ENCODE measurements around the gene B4GALNT2.
"Not testable (repeated sequence)": the region's sequence is repeated elsewhere in the genome, so short reads cannot be mapped to it uniquely, and the experiment has no call there.

The B4GALNT2 gene

GRCh38 chr17:49183801-49184200, 51.2 kb downstream of the B4GALNT2 start:
- Histone ChIP-seq H3K36me3 (ENCODE audit: low read length) (no peaks in the 10 kb centered on the region), H3K27me3 (ENCODE audit: low read length) (no peaks in the 10 kb centered on the region), H3K9me2 (replicated peaks; ENCODE audit: insufficient read depth, low read length) (no peaks in the 10 kb centered on the region), H3K9me3 (ENCODE audit: insufficient read depth, low read length) (peaks cover 13% of the 10 kb centered on the region; the same call in 1 of the 2 replicates), H2AFZ (ENCODE audit: low read depth, low read length, severe bottlenecking) (no peak overlapping the region), H3K4me2 (ENCODE audit: low read depth, low read length, poor library complexity, severe bottlenecking) (no peak overlapping the region), H3K27ac (ENCODE audit: low read depth, low read length) (no peak overlapping the region), H3K79me2 (ENCODE audit: insufficient read depth, low read length) (no peaks in the 10 kb centered on the region), H3F3A (ENCODE audit: insufficient read depth) (no peaks in the 10 kb centered on the region), H4K20me1 (ENCODE audit: low read depth, low read length) (no peaks in the 10 kb centered on the region), H3K4me3 (ENCODE audit: insufficient read depth, low read length, poor library complexity, severe bottlenecking) (no peak overlapping the region), H3K9ac (ENCODE audit: low read length) (no peak overlapping the region)
- TF ChIP-seq CTCF (IDR thresholded peaks at IDR 0.05; ENCODE audit: insufficient read depth, low read length, poor library complexity, severe bottlenecking), result no peak
- no peak for TF ChIP-seq EZH2phosphoT487 (conservative IDR thresholded peaks at IDR 0.05; ENCODE audit: low read length)

- not testable (repeated sequence) for H3K4me2 ChIP-seq (ENCODE audit: low read depth, low read length, poor library complexity, severe bottlenecking); H3K9me2 ChIP-seq (replicated peaks; ENCODE audit: insufficient read depth, low read length); H3K9ac ChIP-seq (ENCODE audit: low read length); H3F3A ChIP-seq (ENCODE audit: insufficient read depth); H3K36me3 ChIP-seq (ENCODE audit: low read length); H3K4me3 ChIP-seq (ENCODE audit: insufficient read depth, low read length, poor library complexity, severe bottlenecking); H3K27ac ChIP-seq (ENCODE audit: low read depth, low read length); H3K27me3 ChIP-seq (ENCODE audit: low read length); H3K79me2 ChIP-seq (ENCODE audit: insufficient read depth, low read length); H2AFZ ChIP-seq (ENCODE audit: low read depth, low read length, severe bottlenecking); H4K20me1 ChIP-seq (ENCODE audit: low read depth, low read length)
- peaks cover 13% of the 10 kb centered on the region; the same call in 1 of the 2 replicates for H3K9me3 ChIP-seq (ENCODE audit: insufficient read depth, low read length)
These were observed 52.0 kb downstream of the B4GALNT2 start for GRCh38 chr17:49184522-49184921.

GRCh38 chr17:49185381-49185780, 52.8 kb downstream of the B4GALNT2 start:
- not testable (repeated sequence) for H3K27ac ChIP-seq (ENCODE audit: low read depth, low read length); H4K20me1 ChIP-seq (ENCODE audit: low read depth, low read length); H3F3A ChIP-seq (ENCODE audit: insufficient read depth); H3K4me3 ChIP-seq (ENCODE audit: insufficient read depth, low read length, poor library complexity, severe bottlenecking); H2AFZ ChIP-seq (ENCODE audit: low read depth, low read length, severe bottlenecking); H3K9me2 ChIP-seq (replicated peaks; ENCODE audit: insufficient read depth, low read length); H3K36me3 ChIP-seq (ENCODE audit: low read length); H3K27me3 ChIP-seq (ENCODE audit: low read length); H3K9ac ChIP-seq (ENCODE audit: low read length); H3K79me2 ChIP-seq (ENCODE audit: insufficient read depth, low read length); H3K4me2 ChIP-seq (ENCODE audit: low read depth, low read length, poor library complexity, severe bottlenecking)
- peaks cover 13% of the 10 kb centered on the region; the same call in 1 of the 2 replicates for H3K9me3 ChIP-seq (ENCODE audit: insufficient read depth, low read length)

- TF ChIP-seq CTCF (IDR thresholded peaks at IDR 0.05; ENCODE audit: insufficient read depth, low read length, poor library complexity, severe bottlenecking), result no peak
- TF ChIP-seq EZH2phosphoT487 (conservative IDR thresholded peaks at IDR 0.05; ENCODE audit: low read length), result no peak
- H3K4me3 ChIP-seq (ENCODE audit: insufficient read depth, low read length, poor library complexity, severe bottlenecking), result no peak overlapping the region
- peaks cover 3% of the 10 kb centered on the region; the same call in 1 of the 2 replicates for H3F3A ChIP-seq (ENCODE audit: insufficient read depth)
- no peak overlapping the region for H3K27ac ChIP-seq (ENCODE audit: low read depth, low read length)
- no peaks in the 10 kb centered on the region for H3K9me2 ChIP-seq (replicated peaks; ENCODE audit: insufficient read depth, low read length)
- no peak overlapping the region for H2AFZ ChIP-seq (ENCODE audit: low read depth, low read length, severe bottlenecking)
- H3K9ac ChIP-seq (ENCODE audit: low read length), result no peak overlapping the region
- no peaks in the 10 kb centered on the region for H4K20me1 ChIP-seq (ENCODE audit: low read depth, low read length)
- no peaks in the 10 kb centered on the region for H3K36me3 ChIP-seq (ENCODE audit: low read length)
- no peaks in the 10 kb centered on the region for H3K27me3 ChIP-seq (ENCODE audit: low read length)
- no peak overlapping the region for H3K4me2 ChIP-seq (ENCODE audit: low read depth, low read length, poor library complexity, severe bottlenecking)
- no peaks in the 10 kb centered on the region for H3K79me2 ChIP-seq (ENCODE audit: insufficient read depth, low read length)
- H3K9me3 ChIP-seq (ENCODE audit: insufficient read depth, low read length), result peaks cover 13% of the 10 kb centered on the region; the same call in 1 of the 2 replicates
These were observed 54.7 kb downstream of the B4GALNT2 start for GRCh38 chr17:49187301-49187700.
